ENCODE results near the gene MBNL3. TPM values are rescaled to one million over a fixed set of nuclear protein-coding genes. Genes with fewer than 3 reads are reported as not detected.

Gene MBNL3
- total RNA-seq, 1 donor from 2014 or later: 4.5 TPM

- Mint-ChIP-seq H3K4me1 (ENCODE audit: low read depth) (peaks cover 14% of the 10 kb centered on the region), H3K4me3 (ENCODE audit: unreplicated experiment) (no peak overlapping the region), H3K9me3 (ENCODE audit: low read depth) (no peaks in the 10 kb centered on the region), H3K27me3 (ENCODE audit: low read depth) (no peaks in the 10 kb centered on the region), H3K27ac (ENCODE audit: unreplicated experiment) (no peak overlapping the region), H3K36me3 (ENCODE audit: low read depth) (no peaks in the 10 kb centered on the region)
- DNase-seq (ENCODE audit: low spot score): no peak
- TF ChIP-seq, protein P1, sequence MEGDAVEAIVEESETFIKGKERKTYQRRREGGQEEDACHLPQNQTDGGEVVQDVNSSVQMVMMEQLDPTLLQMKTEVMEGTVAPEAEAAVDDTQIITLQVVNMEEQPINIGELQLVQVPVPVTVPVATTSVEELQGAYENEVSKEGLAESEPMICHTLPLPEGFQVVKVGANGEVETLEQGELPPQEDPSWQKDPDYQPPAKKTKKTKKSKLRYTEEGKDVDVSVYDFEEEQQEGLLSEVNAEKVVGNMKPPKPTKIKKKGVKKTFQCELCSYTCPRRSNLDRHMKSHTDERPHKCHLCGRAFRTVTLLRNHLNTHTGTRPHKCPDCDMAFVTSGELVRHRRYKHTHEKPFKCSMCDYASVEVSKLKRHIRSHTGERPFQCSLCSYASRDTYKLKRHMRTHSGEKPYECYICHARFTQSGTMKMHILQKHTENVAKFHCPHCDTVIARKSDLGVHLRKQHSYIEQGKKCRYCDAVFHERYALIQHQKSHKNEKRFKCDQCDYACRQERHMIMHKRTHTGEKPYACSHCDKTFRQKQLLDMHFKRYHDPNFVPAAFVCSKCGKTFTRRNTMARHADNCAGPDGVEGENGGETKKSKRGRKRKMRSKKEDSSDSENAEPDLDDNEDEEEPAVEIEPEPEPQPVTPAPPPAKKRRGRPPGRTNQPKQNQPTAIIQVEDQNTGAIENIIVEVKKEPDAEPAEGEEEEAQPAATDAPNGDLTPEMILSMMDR (IDR thresholded peaks at IDR 0.05): no peak
These were observed 7.4 kb downstream of the MBNL3 start for GRCh38 chrX:132481449-132481848.

- peak overlapping the region; percentile 62 for H3K4me3 Mint-ChIP-seq (ENCODE audit: unreplicated experiment)
- TF ChIP-seq, protein P1 (IDR thresholded peaks at IDR 0.05): no peak
- H3K9me3 Mint-ChIP-seq (ENCODE audit: low read depth): no peaks in the 10 kb centered on the region
- H3K36me3 Mint-ChIP-seq (ENCODE audit: low read depth): no peaks in the 10 kb centered on the region
- peaks cover 14% of the 10 kb centered on the region for H3K4me1 Mint-ChIP-seq (ENCODE audit: low read depth)
- H3K27me3 Mint-ChIP-seq (ENCODE audit: low read depth): no peaks in the 10 kb centered on the region
- peak overlapping the region; percentile 91 for H3K27ac Mint-ChIP-seq (ENCODE audit: unreplicated experiment)
- no peak for DNase-seq (ENCODE audit: low spot score)
These were observed 8.1 kb downstream of the MBNL3 start for GRCh38 chrX:132480581-132481203.

DNA sequence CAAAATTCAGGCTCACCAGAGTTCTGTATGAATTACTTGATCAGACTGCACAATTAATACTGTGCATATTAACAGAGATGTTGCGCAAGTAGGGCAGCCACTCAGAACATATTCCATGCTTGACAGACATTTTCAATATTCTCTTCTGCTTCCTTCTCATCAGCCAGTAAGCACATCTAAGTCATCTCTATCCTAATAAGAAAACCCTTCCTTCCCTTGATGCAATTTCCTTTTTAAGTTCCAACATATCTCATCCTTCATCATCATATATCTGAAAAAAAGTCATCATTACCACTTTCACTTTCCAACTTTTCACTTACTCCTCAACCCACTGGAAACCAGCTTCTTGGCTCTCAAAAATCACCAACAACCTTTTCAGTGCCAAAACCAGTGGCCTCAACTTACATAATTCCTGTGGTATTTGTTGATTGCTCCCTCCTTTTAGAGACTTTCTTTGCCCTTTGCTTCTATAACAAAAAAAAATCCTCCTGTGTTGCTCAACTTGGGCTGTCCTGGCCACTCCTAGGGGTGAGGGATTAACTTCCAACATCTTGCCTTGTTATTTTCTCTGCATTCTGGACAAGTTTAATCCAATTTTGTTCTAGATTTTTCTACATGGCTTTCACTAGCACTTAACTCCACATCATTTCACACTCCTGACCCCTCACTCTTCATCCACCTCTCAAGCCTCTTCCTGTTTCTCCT, 14.1 kb downstream of the MBNL3 start:
- no peaks in the 10 kb centered on the region for H3K4me1 Mint-ChIP-seq (ENCODE audit: low read depth)
- TF ChIP-seq, protein P1 (IDR thresholded peaks at IDR 0.05): no peak
- no peak for DNase-seq (ENCODE audit: low spot score)

GRCh38 chrX:132472397-132472796, 16.4 kb downstream of the MBNL3 start:
- Mint-ChIP-seq H3K27me3 (ENCODE audit: low read depth) (no peaks in the 10 kb centered on the region), H3K4me3 (ENCODE audit: unreplicated experiment) (no peak overlapping the region), H3K27ac (ENCODE audit: unreplicated experiment) (no peak overlapping the region), H3K9me3 (ENCODE audit: low read depth) (no peaks in the 10 kb centered on the region), H3K36me3 (ENCODE audit: low read depth) (no peaks in the 10 kb centered on the region), H3K4me1 (ENCODE audit: low read depth) (no peaks in the 10 kb centered on the region)
- TF ChIP-seq, protein P1 (IDR thresholded peaks at IDR 0.05): no peak
- DNase-seq (ENCODE audit: low spot score): no peak

More for the DNA sequence above, 14.1 kb downstream of the MBNL3 start:
- no peaks in the 10 kb centered on the region for H3K36me3 Mint-ChIP-seq (ENCODE audit: low read depth)
- no peaks in the 10 kb centered on the region for H3K9me3 Mint-ChIP-seq (ENCODE audit: low read depth)
- no peak overlapping the region for H3K27ac Mint-ChIP-seq (ENCODE audit: unreplicated experiment)
- H3K27me3 Mint-ChIP-seq (ENCODE audit: low read depth): no peaks in the 10 kb centered on the region
- no peak overlapping the region for H3K4me3 Mint-ChIP-seq (ENCODE audit: unreplicated experiment)

GRCh38 chrX:132470831-132471230, 18.0 kb downstream of the MBNL3 start:
- TF ChIP-seq, protein P1 (IDR thresholded peaks at IDR 0.05): no peak
- no peaks in the 10 kb centered on the region for H3K4me1 Mint-ChIP-seq (ENCODE audit: low read depth)
- H3K27me3 Mint-ChIP-seq (ENCODE audit: low read depth): no peaks in the 10 kb centered on the region
- H3K4me3 Mint-ChIP-seq (ENCODE audit: unreplicated experiment): no peak overlapping the region
- DNase-seq (ENCODE audit: low spot score): no peak
- no peak overlapping the region for H3K27ac Mint-ChIP-seq (ENCODE audit: unreplicated experiment)
- no peaks in the 10 kb centered on the region for H3K9me3 Mint-ChIP-seq (ENCODE audit: low read depth)
- no peaks in the 10 kb centered on the region for H3K36me3 Mint-ChIP-seq (ENCODE audit: low read depth)
